GM12878 (cell line): ENCODE data around the gene PRKN. TPM values are rescaled to one million over a fixed set of nuclear protein-coding genes. Genes with fewer than 3 reads are reported as not detected.

Source experiments
- ATAC-seq: fragments of 200-7000 bp; cut with Tn5 transposase; 3 replicates; pipeline ENCODE4 v1.9.1; 2020; ENCODE audit warnings: mild to moderate bottlenecking, moderate library complexity
- BruUV-seq: library from RNA; stranded (reverse); fragments of 400-500 nt; replicated peaks from 2 replicates; lab custom pipeline; 2021; lab: Mats Ljungman, UMichigan
- CTCF ChIA-PET: fragments of 300-600 bp; sonication (Branson Sonifier 250); formaldehyde crosslinking; extraction: SDS; loops from one replicate; lab custom pipeline; 2021; ENCODE audit warnings: inconsistent platforms; lab: Yijun Ruan, JAX
- POLR2A ChIA-PET: fragments of 350-600 bp; formaldehyde crosslinking; extraction: SDS; loops from one replicate; lab custom pipeline; 2021; ENCODE audit warnings: inconsistent platforms; lab: Charles Lee
- RAD21 ChIA-PET: fragments of 300-600 bp; sonication (Branson Sonifier 250); formaldehyde crosslinking; loops from one replicate; lab custom pipeline; 2023; ENCODE audit warnings: antibody characterized with exemption; ENCODE audit not compliant: unreplicated experiment; lab: Charles Lee
- SMC1A ChIA-PET: fragments of 300-600 bp; sonication (Branson Sonifier 250); formaldehyde crosslinking; loops from one replicate; lab custom pipeline; 2023; ENCODE audit not compliant: unreplicated experiment, uncharacterized antibody; lab: Charles Lee
- DNase-seq: peaks from one replicate; pipeline ENCODE4 v3.0.0-alpha.2; 2011; ENCODE audit warnings: low read depth, low spot score
- FAIRE-seq: peaks from 3 replicates; lab custom pipeline; 2011; peaks lifted over from hg19 to GRCh38; lab: Jason Lieb, UNC
- H2AFZ ChIP-seq: 2 replicates; pipeline ENCODE4 v1.6.0; 2011; ENCODE audit warnings: low read depth, low read length, control low read depth; ENCODE audit not compliant: control insufficient read depth
- H3K27ac ChIP-seq: 2 replicates; pipeline ENCODE4 v1.5.1; 2011; ENCODE audit warnings: control low read depth; ENCODE audit not compliant: control insufficient read depth, insufficient read depth
- H3K27me3 ChIP-seq, 2 experiments: replicated peaks in 1 of 2; 2 replicates each; pipeline versions ENCODE4 v1.6.0 to v1.6.1; 2011; ENCODE audit warnings: low read length in 1 of 2; ENCODE audit not compliant: control insufficient read depth in 2 of 2, insufficient read depth in 2 of 2
- H3K36me3 ChIP-seq, 2 experiments: 2 replicates each; pipeline ENCODE4 v1.5.1; 2011; ENCODE audit warnings: low read length in 1 of 2; ENCODE audit not compliant: control insufficient read depth in 2 of 2, insufficient read depth in 2 of 2
- H3K4me1 ChIP-seq: 2 replicates; pipeline ENCODE4 v1.6.1; 2011; ENCODE audit warnings: mild to moderate bottlenecking, low read length, moderate library complexity, mixed read lengths; ENCODE audit not compliant: control insufficient read depth, insufficient read depth
- H3K4me2 ChIP-seq: 2 replicates; pipeline ENCODE4 v1.6.0; 2011; ENCODE audit warnings: control low read depth; ENCODE audit not compliant: control insufficient read depth, insufficient read depth
- H3K4me3 ChIP-seq: fragments of 200-600 bp; sonication (generic); 2 replicates; pipeline ENCODE4 v1.5.1; 2016
- H3K79me2 ChIP-seq: 2 replicates; pipeline ENCODE4 v1.6.0; 2011; ENCODE audit warnings: low read length; ENCODE audit not compliant: control insufficient read depth, insufficient read depth
- H3K9ac ChIP-seq: 2 replicates; pipeline ENCODE4 v1.8.0; 2011; ENCODE audit warnings: low read length, control low read depth, mixed read lengths; ENCODE audit not compliant: control insufficient read depth, insufficient read depth
- H3K9me3 ChIP-seq: replicated peaks from 3 replicates; pipeline ENCODE4 v1.5.1; 2011; ENCODE audit warnings: mild to moderate bottlenecking, low read length; ENCODE audit not compliant: control insufficient read depth, insufficient read depth
- H4K20me1 ChIP-seq: 2 replicates; pipeline ENCODE4 v1.6.0; 2011; ENCODE audit not compliant: control insufficient read depth, insufficient read depth
- ATF2 ChIP-seq: IDR thresholded peaks from 2 replicates; pipeline ENCODE4 v1.6.1; 2012; ENCODE audit warnings: low read length, inconsistent platforms
- MTA3 ChIP-seq: IDR thresholded peaks from 2 replicates; pipeline ENCODE4 v1.6.1; 2012; ENCODE audit warnings: low read length, inconsistent platforms, borderline replicate concordance
- MYC ChIP-seq: IDR thresholded peaks from 2 replicates; pipeline ENCODE4 v1.6.1; 2011; ENCODE audit warnings: mild to moderate bottlenecking, low read length, moderate library complexity, inconsistent platforms; ENCODE audit not compliant: insufficient read depth, insufficient replicate concordance, insufficient read length, severe bottlenecking
- WGBS: methylation state at CpG from one replicate; pipeline ENCODE4 v1.1.6; 2016; ENCODE audit warnings: low lambda C conversion rate; ENCODE audit not compliant: insufficient replicate concordance, insufficient coverage; ENCODE audit errors: missing lambda C conversion rate; 5-methylcytosine and 5-hydroxymethylcytosine counted together
- in situ Hi-C: fragments of 300-500 bp; cut with MboI; formaldehyde crosslinking; loops from 9 replicates; pipeline ENCODE4 v1.14.3; 2018; ENCODE audit warnings: mixed read lengths
- intact Hi-C: fragments of 100-400 bp; cut with micrococcal nuclease; formaldehyde crosslinking; loops from one replicate; pipeline ENCODE4 v1.14.2; 2022; ENCODE audit not compliant: unreplicated experiment
- polyA plus RNA-seq, 11 experiments: library from polyadenylated mRNA; depleted of rRNA in 4 of 11; unstranded in 6 of 11; stranded (reverse) in 5 of 11; fragments of >200 nt; fragmentation: Nextera tagmentation in 4 of 11; fragmentation: Illumina TruSeq in 1 of 11; extraction: Ambion mirVana in 4 of 11; extraction: Trizol in 1 of 11; gene quantifications; 1 replicate in 1 of 11; 2 replicates in 10 of 11; pipeline versions ENCODE4 v1.2.1 to v1.2.3, GENCODE V29; 2011 to 2016; ENCODE audit warnings: inconsistent platforms in 2 of 11, missing spikeins in 2 of 11, low read depth in 1 of 11
- total RNA-seq, 4 experiments: library from RNA; depleted of rRNA in 3 of 4; stranded (reverse); fragments of >200 nt in 3 of 4; fragmentation: Illumina TruSeq in 1 of 4; extraction: Trizol in 1 of 4; gene quantifications; 2 replicates each; pipeline versions ENCODE4 v1.2.1 to v1.2.3, GENCODE V29; 2013 to 2021
- TF ChIP-seq, protein P1 (sequence below): fragments of 450-650 bp; IDR thresholded peaks from 2 replicates; pipeline ENCODE4 v1.6.1; 2016; ENCODE audit warnings: mild to moderate bottlenecking, moderate library complexity, borderline replicate concordance

Gene PRKN
- total and polyA plus RNA-seq, 10 of the 15 experiments (the other 5 are each of a cell fraction or from before 2014, with no cell fraction given) = 0.06 to 0.09 TPM; not detected in 8

GRCh38 chr6:161498881-161499280, 1228.7 kb downstream of the PRKN start:
- TF ChIP-seq, protein P1, sequence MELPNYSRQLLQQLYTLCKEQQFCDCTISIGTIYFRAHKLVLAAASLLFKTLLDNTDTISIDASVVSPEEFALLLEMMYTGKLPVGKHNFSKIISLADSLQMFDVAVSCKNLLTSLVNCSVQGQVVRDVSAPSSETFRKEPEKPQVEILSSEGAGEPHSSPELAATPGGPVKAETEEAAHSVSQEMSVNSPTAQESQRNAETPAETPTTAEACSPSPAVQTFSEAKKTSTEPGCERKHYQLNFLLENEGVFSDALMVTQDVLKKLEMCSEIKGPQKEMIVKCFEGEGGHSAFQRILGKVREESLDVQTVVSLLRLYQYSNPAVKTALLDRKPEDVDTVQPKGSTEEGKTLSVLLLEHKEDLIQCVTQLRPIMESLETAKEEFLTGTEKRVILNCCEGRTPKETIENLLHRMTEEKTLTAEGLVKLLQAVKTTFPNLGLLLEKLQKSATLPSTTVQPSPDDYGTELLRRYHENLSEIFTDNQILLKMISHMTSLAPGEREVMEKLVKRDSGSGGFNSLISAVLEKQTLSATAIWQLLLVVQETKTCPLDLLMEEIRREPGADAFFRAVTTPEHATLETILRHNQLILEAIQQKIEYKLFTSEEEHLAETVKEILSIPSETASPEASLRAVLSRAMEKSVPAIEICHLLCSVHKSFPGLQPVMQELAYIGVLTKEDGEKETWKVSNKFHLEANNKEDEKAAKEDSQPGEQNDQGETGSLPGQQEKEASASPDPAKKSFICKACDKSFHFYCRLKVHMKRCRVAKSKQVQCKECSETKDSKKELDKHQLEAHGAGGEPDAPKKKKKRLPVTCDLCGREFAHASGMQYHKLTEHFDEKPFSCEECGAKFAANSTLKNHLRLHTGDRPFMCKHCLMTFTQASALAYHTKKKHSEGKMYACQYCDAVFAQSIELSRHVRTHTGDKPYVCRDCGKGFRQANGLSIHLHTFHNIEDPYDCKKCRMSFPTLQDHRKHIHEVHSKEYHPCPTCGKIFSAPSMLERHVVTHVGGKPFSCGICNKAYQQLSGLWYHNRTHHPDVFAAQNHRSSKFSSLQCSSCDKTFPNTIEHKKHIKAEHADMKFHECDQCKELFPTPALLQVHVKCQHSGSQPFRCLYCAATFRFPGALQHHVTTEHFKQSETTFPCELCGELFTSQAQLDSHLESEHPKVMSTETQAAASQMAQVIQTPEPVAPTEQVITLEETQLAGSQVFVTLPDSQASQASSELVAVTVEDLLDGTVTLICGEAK = no peak
- TF ChIP-seq MTA3 (no peak), MYC (no peak), ATF2 (no peak)
- intact Hi-C loops = no loop called here
- ChIA-PET POLR2A (no interaction called here), RAD21 (no interaction called here), SMC1A (no interaction called here), CTCF (interaction anchor here (1.8 kb wide), 1 partner anchor 81 kb away, joined by 4 read pairs; no protein-coding TSS in a partner anchor)
- FAIRE-seq = no peak
- H3K27me3 ChIP-seq = no peaks in the 10 kb centered on the region
- H3K4me2 ChIP-seq = no peak overlapping the region
- no peaks in the 10 kb centered on the region for H3K36me3 ChIP-seq
- H2AFZ ChIP-seq = no peak overlapping the region
- no peaks in the 10 kb centered on the region for H3K79me2 ChIP-seq
- no peaks in the 10 kb centered on the region for H3K9me3 ChIP-seq
- H4K20me1 ChIP-seq = no peaks in the 10 kb centered on the region
- no peak for DNase-seq
- 39% methylated on average over 4 of the region's 4 CpGs for WGBS
- no peaks in the 10 kb centered on the region for H3K4me1 ChIP-seq
- H3K9ac ChIP-seq = no peak overlapping the region
- no peak overlapping the region for H3K4me3 ChIP-seq
- no peak overlapping the region for H3K27ac ChIP-seq
- BruUV-seq = no TSS peak
- in situ Hi-C loops = no loop called here
- ATAC-seq = no peak
